Thyroid gland (tissue), 4 donors: ENCODE data around the gene RAI14.

ENCODE experiments used
- CTCF ChIP-seq, 6 experiments: fragments of 200-600 bp in 3 of 6; fragments of 450-650 bp in 3 of 6; sonication (generic) in 3 of 6; IDR thresholded peaks; one replicate each; pipeline ENCODE4 v1.5.1; 2016 to 2019; ENCODE audit warnings: antibody characterized with exemption in 6 of 6, mild to moderate bottlenecking in 2 of 6, inconsistent platforms in 1 of 6, moderate library complexity in 1 of 6
- POLR2A ChIP-seq, 2 donors: fragments of 450-650 bp; IDR thresholded peaks; one replicate each; pipeline ENCODE4 v1.6.1; 2017; ENCODE audit warnings: antibody characterized with exemption in 2 of 2, mild to moderate bottlenecking in 2 of 2, moderate library complexity in 1 of 2

DNA sequence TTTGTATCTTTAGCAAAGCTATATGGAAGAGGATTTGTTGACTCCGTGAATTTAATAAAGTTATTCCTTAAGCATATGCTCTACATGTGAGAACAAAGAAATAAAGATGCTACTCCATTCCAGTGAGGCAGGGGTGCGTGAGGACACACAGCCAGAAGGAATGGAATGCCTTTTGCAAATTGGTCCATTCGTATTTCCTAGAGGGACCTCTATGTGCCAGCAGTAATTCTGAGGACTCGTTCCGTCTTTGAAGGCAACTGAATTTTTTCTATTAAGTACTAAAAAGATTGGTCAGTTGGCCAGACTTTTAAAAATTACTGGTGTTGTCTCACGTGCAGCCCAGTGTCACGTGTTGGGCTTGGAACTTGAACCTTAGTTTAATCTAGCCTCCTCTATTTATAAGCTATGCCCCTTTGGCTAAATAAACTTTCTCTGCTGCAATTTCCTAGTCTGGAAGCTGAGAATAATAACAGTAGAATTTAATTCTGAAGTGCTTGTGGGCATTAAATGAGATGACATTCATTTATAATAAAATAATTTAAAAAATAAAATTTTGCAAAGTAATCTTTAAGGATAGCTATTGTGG, 13.9 kb downstream of the RAI14 start:
- TF ChIP-seq POLR2A (IDR thresholded peaks at IDR 0.05) (no peak), CTCF (IDR thresholded peaks at IDR 0.05) (no peak)
